GM21447 (cell line): ENCODE data around the gene UBASH3B.
"Not testable (repeated sequence)": the region's sequence is repeated elsewhere in the genome, so short reads cannot be mapped to it uniquely, and the experiment has no call there.

Source experiments
- ATAC-seq: cut with Tn5 transposase; IDR thresholded peaks from one replicate; pipeline ENCODE4 v1.9.1; 2021; ENCODE audit not compliant: unreplicated experiment

UBASH3B gene

DNA sequence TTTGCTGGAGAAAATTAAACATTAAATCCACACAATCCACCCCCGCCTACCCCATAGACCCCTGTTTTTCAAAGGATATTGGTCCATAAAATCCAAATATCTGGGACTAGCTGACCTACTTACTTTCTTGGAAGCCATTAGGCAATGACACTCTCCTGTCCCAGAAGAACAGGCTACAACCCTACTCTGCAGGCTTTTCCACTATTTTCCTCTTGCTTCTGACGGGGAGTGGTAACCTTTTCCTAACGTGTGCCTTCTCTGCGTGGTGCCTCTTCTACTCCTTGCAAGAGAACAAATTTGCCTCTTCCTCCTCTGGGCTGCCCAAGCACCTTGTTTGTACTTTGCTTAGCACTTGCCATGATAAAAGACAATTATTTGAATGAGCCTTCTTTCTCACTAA is 51.6 kb downstream of the UBASH3B start:
- ATAC-seq: no peak

DNA sequence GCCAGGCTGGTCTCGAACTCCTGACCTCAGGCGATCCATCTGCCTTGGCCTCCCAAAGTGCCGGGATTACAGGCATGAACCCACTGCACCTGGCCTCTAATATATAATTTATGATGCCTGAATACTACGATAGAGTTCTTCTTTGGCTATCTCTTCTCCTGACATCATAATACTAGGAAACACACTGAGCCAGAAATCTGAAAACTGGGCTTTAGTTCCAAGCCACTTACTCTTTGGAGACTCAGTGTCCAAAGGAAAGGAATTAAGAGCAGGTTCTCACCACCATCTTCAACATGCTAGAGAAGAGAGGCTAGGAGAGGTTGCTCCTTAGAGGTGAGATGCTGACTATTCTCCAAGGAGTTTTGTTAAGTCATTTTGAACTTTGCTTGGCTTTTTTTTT is 52.4 kb downstream of the UBASH3B start:
- ATAC-seq: no peak

DNA sequence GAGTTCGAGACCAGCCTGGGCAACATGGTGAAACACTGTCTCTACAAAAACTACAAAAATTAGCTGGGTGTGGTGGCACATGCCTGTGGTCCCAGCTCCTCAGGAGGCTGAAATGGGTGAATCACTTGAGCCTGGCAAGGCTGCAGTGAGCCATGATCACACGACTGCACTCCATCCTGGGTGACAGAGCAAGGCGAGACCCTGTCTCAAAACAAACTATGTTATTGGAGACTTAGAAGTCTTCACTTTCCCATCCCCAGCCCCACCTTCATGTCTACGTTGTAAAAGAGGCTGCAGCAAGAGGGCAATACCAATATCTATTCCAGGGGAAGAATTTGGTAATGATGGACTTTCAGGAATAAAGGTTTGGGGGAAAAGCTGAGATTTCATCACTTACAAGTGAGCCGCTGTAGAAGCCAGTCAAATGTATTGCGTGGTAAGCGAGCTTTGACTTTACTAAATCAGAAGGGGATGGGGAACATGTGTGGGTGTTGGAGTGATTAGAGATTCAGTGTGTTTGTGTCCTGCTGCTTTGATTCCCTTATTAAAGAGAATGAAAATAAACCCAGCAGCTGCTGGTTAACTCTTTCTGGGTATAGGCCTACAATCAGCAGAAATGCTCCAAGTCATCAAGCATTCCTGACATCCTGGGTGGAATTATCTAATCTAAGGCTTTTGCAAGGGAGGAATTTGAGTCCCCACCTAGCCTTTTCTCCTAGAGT is 53.7 kb downstream of the UBASH3B start:
- no peak for ATAC-seq

DNA sequence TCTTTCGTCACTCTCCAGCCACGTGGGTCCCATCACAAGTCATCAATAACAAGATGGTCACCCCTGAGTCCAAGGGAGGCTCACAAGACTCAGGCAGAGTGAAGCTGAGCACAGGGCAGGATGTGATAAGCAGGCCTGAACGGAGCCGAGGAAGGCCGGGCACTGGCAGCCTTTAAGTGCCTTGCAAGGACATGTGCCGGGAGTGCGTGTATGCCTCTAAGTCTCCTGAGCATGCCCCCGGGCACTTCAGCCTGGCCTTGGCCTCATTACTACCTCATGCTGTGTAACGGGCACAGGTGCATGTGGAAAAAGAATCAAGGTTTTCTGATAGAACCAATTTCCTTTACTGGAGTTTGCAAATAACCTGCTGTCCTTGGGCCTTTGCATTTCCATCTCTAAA is 55.8 kb downstream of the UBASH3B start:
- ATAC-seq: no peak

DNA sequence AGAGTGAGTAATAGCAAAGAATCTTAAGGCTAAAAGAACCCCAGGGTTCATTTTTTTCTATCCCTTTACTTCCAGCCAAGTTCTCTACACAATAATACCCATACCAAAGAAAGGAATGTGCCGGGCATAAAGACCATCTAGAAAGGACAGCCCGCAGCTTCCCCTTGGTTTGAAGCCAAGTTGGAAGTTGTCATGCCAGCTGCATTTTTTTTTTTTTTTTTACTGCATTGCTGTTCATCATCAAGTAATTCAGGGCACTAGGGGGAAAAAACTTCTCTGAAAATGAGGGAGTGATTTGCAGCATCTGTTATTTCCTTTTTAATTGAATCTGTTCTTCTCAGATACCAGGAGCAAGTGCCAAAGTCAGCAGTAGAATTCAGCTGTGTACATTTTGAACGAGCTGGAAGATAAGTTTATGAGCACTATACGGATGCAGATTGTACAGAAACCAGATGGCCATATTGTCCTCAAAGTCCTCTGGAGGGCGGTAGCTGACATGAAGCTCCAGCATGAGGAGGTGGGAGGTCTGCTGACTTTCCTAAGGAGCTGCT is 56.4 kb downstream of the UBASH3B start:
- no peak for ATAC-seq

DNA sequence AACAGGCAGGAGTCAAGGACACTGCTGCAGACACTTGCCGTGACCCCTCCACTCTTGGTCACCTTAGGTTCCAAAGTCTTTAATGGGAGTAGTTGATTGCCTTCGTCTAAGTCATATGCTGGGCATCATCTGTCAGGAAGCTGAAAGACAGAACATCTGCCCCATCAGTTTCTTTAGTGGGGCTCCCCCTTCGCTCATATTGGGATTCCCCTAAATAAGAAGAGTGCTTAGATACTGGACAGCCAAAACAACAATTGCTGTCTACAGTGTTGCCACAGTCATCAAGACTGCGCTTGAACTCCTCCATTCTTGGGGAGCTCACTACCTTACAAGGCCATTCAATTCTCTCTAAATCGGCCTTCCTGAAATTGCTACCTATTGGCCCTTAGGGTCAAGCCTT is 58.5 kb downstream of the UBASH3B start:
- ATAC-seq: no peak

DNA sequence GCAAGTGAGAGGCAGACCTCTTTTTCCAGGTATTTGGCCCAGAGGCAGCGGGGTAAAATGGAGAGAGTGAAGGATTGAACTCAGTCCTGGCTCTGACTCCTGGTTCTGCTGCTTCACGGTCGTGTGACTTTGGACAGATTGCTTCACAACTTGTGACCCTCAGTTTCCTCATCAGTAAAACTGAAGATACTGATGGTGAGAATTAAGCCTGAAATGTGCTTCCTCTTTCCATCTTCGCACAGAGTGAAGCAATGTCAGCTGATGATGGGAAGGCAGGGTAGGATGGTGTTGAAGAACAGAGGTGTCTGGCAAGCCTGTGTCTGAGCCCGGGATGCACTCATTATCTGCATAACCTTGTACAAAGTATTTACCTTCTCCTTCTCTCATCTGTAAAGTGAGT is 59.0 kb downstream of the UBASH3B start:
- ATAC-seq: no peak

DNA sequence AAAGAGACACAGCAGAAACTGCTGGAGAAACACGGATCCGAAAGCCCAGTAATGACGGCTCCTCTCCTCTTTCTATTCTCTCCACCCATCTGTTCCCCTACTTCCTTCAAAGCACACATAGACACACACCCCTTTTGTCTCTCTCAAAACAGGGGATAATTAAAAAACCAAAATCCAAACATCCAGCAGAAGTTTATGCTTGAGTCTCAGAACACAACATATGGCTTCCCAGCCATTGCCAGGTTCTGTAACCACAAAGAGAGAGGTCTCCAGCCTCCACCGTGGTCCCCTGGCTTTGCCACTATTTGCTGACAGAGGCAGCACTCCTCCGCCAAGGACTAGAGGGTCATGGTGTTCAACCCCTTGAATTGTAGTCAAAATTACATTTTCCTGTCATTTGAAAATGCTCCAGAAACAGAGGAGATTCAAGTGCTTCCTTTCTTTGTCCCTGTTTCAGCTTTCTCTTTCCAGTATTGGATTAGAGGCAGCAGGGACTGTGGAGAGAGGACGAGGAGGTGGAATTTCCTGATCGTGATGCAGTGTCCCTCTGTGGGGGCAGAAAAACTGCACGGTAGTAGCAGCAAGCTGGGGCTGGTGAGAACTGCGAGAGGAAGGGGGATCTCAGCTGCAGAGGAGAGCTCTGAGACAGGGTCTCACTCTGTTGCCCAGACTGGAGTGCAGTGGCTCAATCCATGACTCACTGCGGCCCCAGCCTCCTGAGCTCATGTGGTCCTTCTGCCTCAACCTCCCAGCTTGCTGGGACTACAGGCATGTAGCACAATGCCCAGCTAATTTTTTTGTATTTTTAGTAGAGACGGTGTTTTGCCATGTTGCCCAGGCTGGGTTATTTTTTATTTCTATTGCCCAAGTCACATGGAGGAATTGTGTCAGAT is 60.3 kb downstream of the UBASH3B start:
- ATAC-seq: no peak

DNA sequence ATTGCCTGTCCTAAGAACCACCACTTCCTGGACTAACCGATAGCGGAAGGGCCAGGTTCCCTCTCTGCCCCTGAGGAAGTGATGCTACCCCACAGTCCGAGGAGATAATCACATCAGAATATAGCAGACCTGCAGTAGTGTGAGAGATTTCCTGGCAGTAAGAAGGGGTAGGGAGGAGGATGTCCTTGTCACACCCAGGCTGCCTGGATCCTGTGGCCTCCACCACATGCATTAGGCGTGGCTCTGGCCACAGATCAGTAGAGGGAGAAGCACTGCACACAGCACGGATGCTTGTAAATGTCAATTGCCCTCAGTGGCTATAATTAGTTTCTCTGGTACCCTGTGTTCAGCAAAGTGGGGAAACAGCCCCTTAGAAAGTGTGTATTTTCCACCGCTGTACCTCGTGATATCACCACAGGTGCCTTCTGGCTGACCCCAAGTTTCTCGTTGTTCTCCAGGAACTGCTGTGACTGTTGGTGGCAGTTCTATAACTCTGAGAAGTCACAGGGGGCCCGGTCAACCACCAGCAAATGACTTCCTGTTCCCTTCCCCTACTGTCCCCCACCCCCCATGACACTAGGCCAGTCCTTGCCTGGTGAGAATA is 61.8 kb downstream of the UBASH3B start:
- peak; percentile 88 for ATAC-seq

DNA sequence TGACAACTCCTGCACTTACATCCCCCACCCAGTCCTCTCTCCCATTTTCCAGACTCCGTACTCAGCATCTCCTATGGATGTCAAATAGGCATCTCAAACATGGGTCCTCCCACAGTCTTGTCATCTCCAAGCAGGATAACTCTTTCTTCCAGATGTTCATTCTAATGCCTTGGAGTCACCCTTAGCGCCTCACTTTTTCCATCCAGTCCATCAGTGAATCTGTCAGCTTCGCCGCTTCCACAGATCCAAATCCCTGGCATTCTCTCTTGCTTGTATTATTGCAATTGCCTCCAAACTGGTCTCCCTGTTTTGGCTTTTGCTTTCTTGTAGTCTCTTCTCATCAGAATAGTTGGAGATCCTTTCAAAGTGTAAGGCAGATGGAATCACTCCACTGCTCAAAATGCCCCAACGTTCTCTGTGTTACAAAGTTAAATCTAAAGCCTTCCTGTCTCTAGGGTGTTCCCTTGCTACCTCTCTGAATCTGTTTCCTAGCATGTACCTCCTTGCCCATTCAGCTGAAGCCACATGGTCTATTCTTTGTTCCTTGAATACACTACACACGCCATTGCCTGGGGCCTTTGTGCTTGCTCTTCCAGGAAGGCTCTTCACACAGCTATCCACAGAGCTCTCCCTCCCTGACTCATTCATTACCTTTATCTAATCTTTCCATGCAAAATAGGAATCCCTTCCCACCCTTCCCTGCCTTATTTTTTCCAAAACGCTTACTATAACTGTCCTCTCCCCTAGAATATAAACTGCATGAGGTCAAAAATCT is 64.8 kb downstream of the UBASH3B start:
- ATAC-seq: no peak

DNA sequence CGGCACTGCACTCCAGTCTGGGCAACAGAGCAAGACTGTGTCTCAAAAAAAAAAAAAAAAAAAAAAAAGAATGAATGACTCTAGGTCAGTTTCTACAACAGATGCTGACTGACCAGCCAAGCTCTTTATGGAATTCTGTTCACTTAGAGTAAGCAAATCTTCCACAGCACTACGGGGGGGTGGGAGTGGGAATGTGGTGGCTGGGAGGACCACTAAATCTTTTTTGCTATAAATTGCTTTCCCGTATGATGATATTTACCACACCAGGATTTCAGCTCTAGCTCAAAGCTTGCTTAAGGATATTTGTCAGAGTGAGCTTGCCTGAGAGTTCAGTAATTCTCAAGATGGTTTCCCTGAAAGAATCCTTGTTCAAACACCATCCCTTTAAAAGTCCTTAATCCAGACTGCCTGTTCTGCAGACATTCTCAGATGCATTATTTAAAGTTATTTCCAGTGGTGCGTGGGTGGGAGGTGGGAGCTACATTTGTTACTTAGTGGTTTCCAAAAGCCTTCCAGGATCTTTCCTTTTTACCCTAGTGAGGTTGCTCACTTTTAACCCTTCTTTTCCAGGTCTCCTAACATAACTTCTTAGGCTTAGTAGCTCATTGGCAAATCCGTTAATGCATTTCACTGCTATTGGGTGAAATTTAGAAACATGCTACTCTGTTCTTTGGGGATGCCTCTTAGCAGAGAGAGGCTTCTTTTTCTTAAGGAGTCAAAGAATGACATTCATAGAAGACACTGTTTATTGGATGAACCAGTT is 65.9 kb downstream of the UBASH3B start:
- ATAC-seq: no peak

DNA sequence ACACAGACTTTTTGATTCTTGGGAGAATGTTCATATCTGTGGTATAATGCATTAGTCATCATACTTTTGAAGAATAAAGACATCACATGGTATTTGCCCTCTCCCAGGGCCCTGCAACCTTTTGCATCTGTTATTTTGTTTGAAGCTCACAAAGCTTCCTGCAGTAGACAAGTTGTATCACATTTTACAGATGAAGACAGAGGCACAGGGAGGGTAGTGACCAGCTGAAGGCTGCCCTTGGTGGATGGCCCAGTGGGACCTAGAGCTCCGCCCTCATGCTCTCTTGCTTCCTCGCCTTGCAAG is 66.4 kb downstream of the UBASH3B start:
- ATAC-seq: no peak

DNA sequence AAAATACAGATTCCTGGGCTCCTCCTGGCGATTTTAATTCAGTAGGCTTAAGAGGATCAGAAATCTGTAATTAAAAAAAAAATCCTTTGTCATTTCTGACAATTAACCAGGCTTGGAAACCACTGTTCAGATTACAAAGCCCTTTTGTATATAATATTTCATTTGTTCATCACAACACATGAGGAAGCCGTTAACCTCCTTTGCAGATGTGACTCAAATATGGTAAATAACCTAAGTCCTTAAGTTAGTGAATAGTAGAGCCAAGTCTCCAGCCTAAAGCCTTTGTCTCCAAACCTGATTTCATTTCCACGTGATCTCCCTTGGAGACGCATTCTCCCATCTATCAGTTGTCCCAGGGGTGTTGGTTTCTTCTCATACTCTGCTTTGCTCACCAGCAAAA is 67.6 kb downstream of the UBASH3B start:
- ATAC-seq: no peak

DNA sequence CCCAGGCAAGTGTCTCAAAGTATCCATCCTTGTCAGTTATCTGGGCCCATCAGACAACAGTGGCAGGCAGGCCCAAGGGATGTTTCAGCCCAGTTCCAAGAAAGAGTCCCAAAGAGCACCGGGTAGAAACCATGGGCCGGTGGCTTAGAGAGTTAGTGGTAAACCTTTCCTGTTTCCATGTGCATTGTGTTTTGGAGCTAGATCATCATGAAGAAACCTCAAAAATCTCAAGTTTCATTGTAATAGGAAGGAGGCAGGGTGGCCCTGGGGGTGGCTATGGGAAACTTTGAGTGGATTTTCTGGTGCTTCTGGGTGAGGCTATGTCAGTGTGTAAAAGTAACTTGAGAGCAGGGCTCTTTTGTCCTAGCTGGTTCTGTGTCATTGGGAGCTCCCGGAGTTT is 68.1 kb downstream of the UBASH3B start:
- no peak for ATAC-seq

DNA sequence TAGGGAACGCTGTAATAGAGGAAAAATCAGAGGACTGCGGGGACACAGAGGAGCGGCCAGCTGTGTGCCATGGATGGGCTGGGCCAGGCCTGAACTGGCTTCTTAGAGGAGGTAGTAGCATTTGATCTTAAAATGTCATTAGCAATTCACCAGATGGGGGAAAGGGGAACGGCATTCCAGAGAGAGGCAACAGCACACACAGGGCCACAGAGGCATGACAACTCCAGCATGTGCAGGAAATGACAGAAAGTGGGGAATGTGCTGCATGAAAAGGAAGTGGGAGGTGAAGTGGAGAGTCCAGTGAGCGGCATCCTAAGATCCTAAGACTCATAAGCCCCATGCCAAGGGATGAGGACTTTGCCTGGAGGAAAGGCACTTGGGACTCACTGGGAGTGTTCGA is 69.0 kb downstream of the UBASH3B start:
- ATAC-seq: no peak

DNA sequence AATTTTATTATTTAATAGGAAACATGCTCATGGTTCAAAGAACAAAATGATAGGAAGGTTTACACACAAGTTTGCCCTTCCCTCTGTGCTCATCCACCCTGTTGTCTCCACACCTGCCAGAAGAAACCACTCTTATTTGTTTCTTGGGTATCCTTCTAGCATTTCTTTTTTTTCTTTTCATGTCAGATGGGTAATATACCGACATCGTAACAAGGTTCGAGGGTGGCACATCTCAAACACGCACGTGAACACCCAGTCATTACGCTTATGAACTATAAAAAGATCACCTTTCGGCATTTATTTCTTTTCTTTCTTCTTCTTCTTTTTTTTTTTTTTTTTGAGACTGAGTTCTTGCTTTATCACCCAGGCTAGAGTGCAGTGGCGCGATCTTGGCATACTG is 70.5 kb downstream of the UBASH3B start:
- no peak for ATAC-seq

DNA sequence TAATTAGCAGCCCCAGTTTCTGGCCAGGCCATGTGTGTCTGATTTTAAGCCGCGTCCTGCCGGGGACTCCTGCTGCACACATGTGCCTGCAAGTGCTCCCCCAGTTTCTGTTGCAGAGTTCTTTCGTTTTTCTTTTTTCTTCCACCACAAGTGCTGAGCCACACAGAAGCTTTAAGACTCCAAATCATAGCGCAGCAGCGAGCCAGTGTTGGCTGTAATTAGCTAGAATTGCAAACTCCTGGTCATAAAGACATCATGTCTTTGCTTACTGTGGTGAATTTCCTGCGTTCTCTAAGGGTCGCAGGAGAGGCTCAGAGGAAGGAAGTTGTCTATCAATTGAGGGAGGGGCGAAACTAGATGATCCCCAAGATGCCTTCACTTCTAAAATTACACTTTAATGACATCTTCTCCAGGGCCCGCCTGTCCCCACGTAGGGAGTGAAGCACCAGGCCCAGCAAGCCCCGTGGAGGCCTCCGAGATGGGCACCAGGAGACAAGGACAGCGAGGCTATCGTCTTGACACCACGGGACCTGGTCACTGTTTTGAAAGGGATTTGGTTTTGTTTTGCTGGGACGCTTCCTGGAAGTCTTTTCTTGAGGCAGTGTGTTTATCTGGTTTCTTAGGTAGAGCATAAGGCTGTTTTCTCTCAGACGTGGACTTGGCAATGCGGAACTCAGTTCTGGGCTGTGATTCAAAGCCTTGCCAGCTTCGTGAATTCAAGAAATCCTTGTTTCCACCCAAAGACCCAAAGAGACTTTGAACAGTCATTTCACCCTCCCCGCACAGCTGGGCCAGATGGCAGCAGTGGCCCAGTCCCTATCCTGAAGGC is 71.8 kb downstream of the UBASH3B start:
- ATAC-seq: peak; percentile 90

DNA sequence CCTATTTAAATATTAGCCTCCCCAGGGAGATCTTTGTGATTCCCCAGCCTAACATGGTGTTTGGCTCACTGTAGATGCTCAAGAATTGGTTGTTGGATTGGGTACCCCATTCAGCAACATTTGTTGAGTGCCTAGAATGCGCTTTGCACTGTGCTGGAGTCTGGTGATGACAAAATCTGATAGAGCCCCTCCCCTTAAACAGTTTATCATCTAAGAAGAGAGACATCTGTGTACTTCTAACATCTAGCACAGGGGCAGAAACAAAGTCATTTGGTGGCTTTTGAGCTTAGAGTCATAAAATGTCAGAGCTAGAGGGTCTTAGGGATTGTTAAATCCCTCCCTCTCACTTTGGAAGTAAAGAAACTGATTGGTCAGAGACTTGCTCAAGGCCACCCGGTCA is 73.0 kb downstream of the UBASH3B start:
- ATAC-seq: no peak

DNA sequence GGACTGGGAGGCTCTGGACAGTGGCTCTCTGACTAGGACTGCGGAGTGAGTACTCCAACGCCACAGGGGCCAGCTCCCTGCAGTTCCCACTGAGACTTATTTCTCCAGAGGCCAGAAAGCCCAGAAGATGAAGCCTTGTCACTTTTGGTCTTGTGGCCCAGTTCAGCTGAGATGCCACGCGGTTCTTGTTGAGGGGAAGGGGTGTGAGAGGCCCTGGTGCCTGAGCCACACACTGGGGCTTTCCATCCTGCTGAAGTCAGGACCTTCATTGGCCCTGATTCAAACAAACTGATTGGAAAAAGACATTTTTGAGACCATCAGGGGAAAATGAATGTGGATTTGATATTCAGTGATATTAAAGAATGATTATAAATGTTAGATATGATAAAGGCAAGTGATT is 73.6 kb downstream of the UBASH3B start:
- no peak for ATAC-seq

DNA sequence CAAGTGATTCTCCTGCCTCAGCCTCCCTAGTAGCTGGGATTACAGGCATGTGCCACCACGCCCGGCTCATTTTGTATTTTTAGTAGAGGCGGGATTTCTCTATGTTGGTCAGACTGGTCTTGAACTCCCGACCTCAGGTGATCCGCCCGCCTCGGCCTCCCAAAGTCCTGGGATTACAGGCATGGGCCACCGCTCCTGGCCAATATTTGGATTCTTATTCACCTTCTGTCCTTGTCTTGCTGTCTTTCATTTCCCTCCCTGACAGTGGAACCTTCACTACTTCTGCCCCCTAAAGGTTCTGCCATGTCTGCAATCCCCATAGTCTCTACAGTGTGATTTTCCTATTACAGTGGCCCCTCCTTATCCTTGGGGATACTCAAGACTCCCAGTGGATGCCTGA is 75.2 kb downstream of the UBASH3B start:
- not testable (repeated sequence) for ATAC-seq
